K562 (cell line): ENCODE data around the gene CTSD. TPM values are rescaled to one million over a fixed set of nuclear protein-coding genes. Genes with fewer than 3 reads are reported as not detected.

Source experiments
- ATAC-seq: fragments of 200-7000 bp; cut with Tn5 transposase; 3 replicates; pipeline ENCODE4 v1.9.1; 2020; ENCODE audit warnings: moderate library complexity
- BruUV-seq: library from RNA; stranded (reverse); fragments of 400-500 nt; replicated peaks from 2 replicates; lab custom pipeline; 2021; lab: Mats Ljungman, UMichigan
- CTCF ChIA-PET: fragments of 300-600 bp; formaldehyde crosslinking; extraction: SDS; loops from one replicate; lab custom pipeline; 2021; ENCODE audit warnings: low intra/inter-chr PET ratio; lab: Yijun Ruan, JAX
- POLR2A ChIA-PET: fragments of 300-600, 350-650 bp; sonication (Branson Sonifier 250); formaldehyde crosslinking; extraction: SDS; loops from one replicate; lab custom pipeline; 2021; ENCODE audit warnings: antibody characterized with exemption, inconsistent platforms; lab: Yijun Ruan, JAX
- DNase-seq, 4 experiments: peaks; one replicate each; pipeline versions ENCODE4 v3.0.0 to v3.0.0-alpha.2; 2011 to 2018; ENCODE audit warnings: low spot score in 3 of 4, mixed read lengths in 3 of 4; ENCODE audit errors: extremely low read depth in 1 of 4
- FAIRE-seq: peaks from 2 replicates; lab custom pipeline; 2011; peaks lifted over from hg19 to GRCh38; lab: Jason Lieb, UNC
- H2AFZ ChIP-seq: 2 replicates; pipeline ENCODE4 v1.6.0; 2011; ENCODE audit warnings: low read depth, low read length, control low read depth, inconsistent platforms
- H3K27ac ChIP-seq: fragments of 200-600 bp; 3 replicates; pipeline ENCODE4 v1.8.0; 2011; ENCODE audit warnings: low read depth, mild to moderate bottlenecking, control low read depth, inconsistent platforms, low read length, moderate library complexity, mixed read lengths; ENCODE audit errors: extremely low read depth
- H3K27me3 ChIP-seq, 2 experiments: fragments of 300-600 bp in 1 of 2; 2 replicates in 1 of 2; 3 replicates in 1 of 2; pipeline versions ENCODE4 v1.6.0 to v1.8.0; 2011; ENCODE audit warnings: inconsistent platforms in 2 of 2, low read length in 2 of 2, mild to moderate bottlenecking in 1 of 2, mixed read lengths in 1 of 2, moderate library complexity in 1 of 2; ENCODE audit not compliant: control insufficient read depth in 2 of 2, insufficient read depth in 2 of 2
- H3K36me3 ChIP-seq: fragments of 300-600 bp; 3 replicates; pipeline ENCODE4 v1.8.0; 2011; ENCODE audit warnings: mild to moderate bottlenecking, low read length, inconsistent platforms; ENCODE audit not compliant: control insufficient read depth, insufficient read depth
- H3K4me1 ChIP-seq, 2 experiments: fragments of 200-600 bp in 1 of 2; replicated peaks in 1 of 2; 2 replicates in 1 of 2; 3 replicates in 1 of 2; pipeline versions ENCODE4 v1.5.1 to v1.8.0; 2011; ENCODE audit warnings: inconsistent platforms in 2 of 2, low read length in 2 of 2, mild to moderate bottlenecking in 1 of 2, mixed read lengths in 1 of 2, moderate library complexity in 1 of 2; ENCODE audit not compliant: control insufficient read depth in 2 of 2, insufficient read depth in 2 of 2
- H3K4me2 ChIP-seq: 2 replicates; pipeline ENCODE4 v1.6.1; 2011; ENCODE audit warnings: low read length, control low read depth, inconsistent platforms, mixed read lengths; ENCODE audit not compliant: insufficient read depth
- H3K4me3 ChIP-seq: fragments of 200-600 bp; sonication (generic), shearing (Covaris generic); 2 replicates; pipeline ENCODE4 v1.5.1; 2016; ENCODE audit warnings: control low read depth, inconsistent platforms
- H3K79me2 ChIP-seq: fragments of 200-600 bp; 3 replicates; pipeline ENCODE4 v1.8.0; 2011; ENCODE audit warnings: low read length, inconsistent platforms; ENCODE audit not compliant: control insufficient read depth, insufficient read depth
- H3K9ac ChIP-seq, 2 experiments: 2 replicates each; pipeline versions ENCODE4 v1.6.0 to v1.6.1; 2011; ENCODE audit warnings: low read depth in 2 of 2, low read length in 2 of 2, control low read depth in 1 of 2, inconsistent platforms in 1 of 2, mild to moderate bottlenecking in 1 of 2, mixed read lengths in 1 of 2; ENCODE audit not compliant: insufficient read depth in 1 of 2
- H3K9me1 ChIP-seq: one replicate; pipeline ENCODE4 v1.6.0; 2011; ENCODE audit warnings: inconsistent platforms, mild to moderate bottlenecking, low read length, moderate library complexity; ENCODE audit not compliant: control insufficient read depth, insufficient read depth
- H3K9me3 ChIP-seq: replicated peaks from 2 replicates; pipeline ENCODE4 v1.5.1; 2011; ENCODE audit warnings: low read depth, low read length, inconsistent platforms; ENCODE audit not compliant: control insufficient read depth, insufficient read depth
- H4K20me1 ChIP-seq: replicated peaks from 2 replicates; pipeline ENCODE4 v1.6.1; 2011; ENCODE audit warnings: low read length, inconsistent platforms, mixed read lengths; ENCODE audit not compliant: control insufficient read depth, insufficient read depth
- FOXP1 ChIP-seq: sonication (generic); formaldehyde crosslinking; IDR thresholded peaks from 2 replicates; pipeline ENCODE4 v1.8.0; 2022; ENCODE audit warnings: mild to moderate bottlenecking, missing genetic modification reagents
- NCOA2 ChIP-seq, 2 experiments: fragments of 450-650 bp; IDR thresholded peaks; 2 replicates each; pipeline ENCODE4 v1.6.1; 2018; ENCODE audit warnings: mild to moderate bottlenecking in 2 of 2, moderate library complexity in 1 of 2; ENCODE audit not compliant: partially characterized antibody in 2 of 2
- NFE2 ChIP-seq: IDR thresholded peaks from 2 replicates; pipeline ENCODE4 v1.6.1; 2014; ENCODE audit warnings: antibody characterized with exemption, low read depth
- PTBP1 ChIP-seq: fragments of 200-400 bp; formaldehyde crosslinking; IDR thresholded peaks from 2 replicates; pipeline ENCODE4 v1.6.1; 2017; ENCODE audit warnings: low read depth, low read length
- ZNF764 ChIP-seq: fragments of 250-450 bp; sonication (Bioruptor Pico); IDR thresholded peaks from 2 replicates; pipeline ENCODE4 v1.4.0; 2020; ENCODE audit warnings: low read depth, mild to moderate bottlenecking, moderate library complexity
- WGBS: fragments of 100-300 bp; shearing (Covaris generic); methylation state at CpG from one replicate; pipeline ENCODE4 v1.1.6; 2016; ENCODE audit warnings: low coverage, mixed read lengths; ENCODE audit not compliant: insufficient coverage; ENCODE audit errors: missing lambda C conversion rate; 5-methylcytosine and 5-hydroxymethylcytosine counted together
- in situ Hi-C: fragments of 300-500 bp; cut with MboI; formaldehyde crosslinking; loops from 4 replicates; pipeline ENCODE4 v1.15.0; 2018; ENCODE audit warnings: inconsistent platforms, mixed read lengths
- intact Hi-C: fragments of 100-400 bp; cut with micrococcal nuclease; formaldehyde crosslinking; loops from 2 replicates; pipeline ENCODE4 v1.14.2; 2022
- polyA plus RNA-seq, 8 experiments: library from polyadenylated mRNA; depleted of rRNA in 4 of 8; stranded (reverse) in 5 of 8; unstranded in 3 of 8; fragments of >200 nt; fragmentation: Nextera tagmentation in 2 of 8; fragmentation: Illumina TruSeq in 1 of 8; extraction: Ambion mirVana in 2 of 8; extraction: Trizol in 1 of 8; gene quantifications; 2 replicates each; pipeline versions ENCODE4 v1.2.1 to v1.2.3, GENCODE V29; 2011 to 2014; ENCODE audit warnings: inconsistent platforms in 1 of 8, missing spikeins in 1 of 8
- total RNA-seq, 7 experiments: library from RNA; depleted of rRNA in 6 of 7; stranded (reverse); fragments of >200 nt in 6 of 7; fragmentation: Illumina TruSeq in 2 of 7; extraction: Trizol in 2 of 7; gene quantifications; 2 replicates each; pipeline versions ENCODE4 v1.2.1 to v1.2.3, GENCODE V29; 2011 to 2021; ENCODE audit warnings: low replicate concordance in 1 of 7
- TF ChIP-seq, protein P1 (sequence below): fragments of 250-450 bp; sonication (Bioruptor Pico); IDR thresholded peaks from 2 replicates; pipeline ENCODE4 v1.5.0; 2021; ENCODE audit warnings: mild to moderate bottlenecking, borderline replicate concordance

CTSD gene
- total and polyA plus RNA-seq, 9 of the 15 experiments (the other 6 are each of a cell fraction or from before 2014, with no cell fraction given) = 1.0 to 112 (median 40.9) TPM

DNA sequence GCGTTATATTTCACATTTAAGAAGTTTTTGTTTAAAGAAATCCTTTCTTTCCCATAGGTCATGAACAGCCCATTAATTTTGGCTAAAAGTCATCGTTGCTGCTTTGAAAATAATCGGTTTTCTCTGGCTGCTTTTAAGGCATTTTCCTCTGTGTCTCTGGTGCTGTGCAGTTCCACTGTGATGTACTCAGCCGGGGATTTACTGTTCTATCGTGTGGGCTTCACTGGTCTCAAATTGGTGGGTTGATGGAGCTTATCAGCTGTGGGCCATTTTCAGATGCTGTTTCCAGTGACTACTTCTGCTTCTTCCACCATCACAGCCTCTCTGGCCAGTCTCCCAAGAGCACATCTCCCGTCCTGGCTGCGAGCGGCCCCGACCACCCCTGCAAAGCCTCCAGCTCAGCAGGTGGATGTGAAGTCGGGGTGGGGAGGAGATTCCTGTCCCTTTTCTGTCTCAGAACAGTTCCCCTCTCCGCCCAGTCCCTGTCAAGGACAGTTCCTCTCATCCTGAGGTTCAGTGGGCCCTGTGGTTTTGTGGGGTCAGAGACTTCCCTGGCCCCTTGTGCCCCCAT, 33.6 kb downstream of the CTSD start:
- ChIA-PET CTCF (no interaction called here), POLR2A (interaction anchor here (0.7 kb wide), 1 partner anchor 366 kb away, joined by 3 read pairs; no protein-coding TSS in a partner anchor)
- no peak for ATAC-seq
- in situ Hi-C loops = no loop called here
- no TSS peak for BruUV-seq
- Histone ChIP-seq H4K20me1 (no peaks in the 10 kb centered on the region), H3K79me2 (no peaks in the 10 kb centered on the region), H3K9me3 (peaks cover 7% of the 10 kb centered on the region; the same call in 1 of the 2 replicates), H3K4me1 (no peaks in the 10 kb centered on the region; a peak in 2 of 5 replicates), H3K4me3 (no peak overlapping the region), H3K9me1 (no peaks in the 10 kb centered on the region), H3K36me3 (no peaks in the 10 kb centered on the region), H3K27ac (no peak overlapping the region), H3K4me2 (no peak overlapping the region), H3K27me3 (peaks cover 20 to 66% of the 10 kb centered on the region in 2 experiments), H3K9ac (no peak overlapping the region), H2AFZ (no peak overlapping the region)
- DNase-seq = no peak
- no peak for FAIRE-seq
- TF ChIP-seq ZNF764 (CRISPR knock-in tag) (no peak), FOXP1 (CRISPR knock-in tag) (no peak), NFE2 (no peak), NCOA2 (IDR thresholded peaks at IDR 0.05; ENCODE audit: partially characterized antibody in 2 of 2) (no peak), PTBP1 (no peak)
- TF ChIP-seq, protein P1, sequence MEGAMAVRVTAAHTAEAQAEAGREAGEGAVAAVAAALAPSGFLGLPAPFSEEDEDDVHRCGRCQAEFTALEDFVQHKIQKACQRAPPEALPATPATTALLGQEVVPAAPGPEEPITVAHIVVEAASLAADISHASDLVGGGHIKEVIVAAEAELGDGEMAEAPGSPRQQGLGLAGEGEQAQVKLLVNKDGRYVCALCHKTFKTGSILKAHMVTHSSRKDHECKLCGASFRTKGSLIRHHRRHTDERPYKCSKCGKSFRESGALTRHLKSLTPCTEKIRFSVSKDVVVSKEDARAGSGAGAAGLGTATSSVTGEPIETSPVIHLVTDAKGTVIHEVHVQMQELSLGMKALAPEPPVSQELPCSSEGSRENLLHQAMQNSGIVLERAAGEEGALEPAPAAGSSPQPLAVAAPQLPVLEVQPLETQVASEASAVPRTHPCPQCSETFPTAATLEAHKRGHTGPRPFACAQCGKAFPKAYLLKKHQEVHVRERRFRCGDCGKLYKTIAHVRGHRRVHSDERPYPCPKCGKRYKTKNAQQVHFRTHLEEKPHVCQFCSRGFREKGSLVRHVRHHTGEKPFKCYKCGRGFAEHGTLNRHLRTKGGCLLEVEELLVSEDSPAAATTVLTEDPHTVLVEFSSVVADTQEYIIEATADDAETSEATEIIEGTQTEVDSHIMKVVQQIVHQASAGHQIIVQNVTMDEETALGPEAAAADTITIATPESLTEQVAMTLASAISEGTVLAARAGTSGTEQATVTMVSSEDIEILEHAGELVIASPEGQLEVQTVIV = no peak
- WGBS = 4% methylated on average over 11 of the region's 11 CpGs
- intact Hi-C loops = no loop called here
